GM20000 (cell line): ENCODE measurements around the gene FRMD4A.

Experiments
- DNase-seq: peaks from one replicate; pipeline ENCODE4 v3.0.0; 2012; ENCODE audit warnings: low spot score
- CTCF ChIP-seq: IDR thresholded peaks from 2 replicates; pipeline ENCODE4 v1.5.1; 2012; ENCODE audit warnings: mild to moderate bottlenecking, control low read depth; ENCODE audit errors: extremely low read depth, missing control alignments

The FRMD4A gene

GRCh38 chr10:14345262-14345661 lies 14.5 kb upstream of the FRMD4A start:
- no peak for TF ChIP-seq CTCF
- no peak for DNase-seq

GRCh38 chr10:14340051-14340744 lies 9.5 kb upstream of the FRMD4A start:
- TF ChIP-seq CTCF, result no peak
- no peak for DNase-seq

- no peak for TF ChIP-seq CTCF
- DNase-seq, result no peak
These were observed 6.0 kb upstream of the FRMD4A start for GRCh38 chr10:14336736-14337135.

DNA sequence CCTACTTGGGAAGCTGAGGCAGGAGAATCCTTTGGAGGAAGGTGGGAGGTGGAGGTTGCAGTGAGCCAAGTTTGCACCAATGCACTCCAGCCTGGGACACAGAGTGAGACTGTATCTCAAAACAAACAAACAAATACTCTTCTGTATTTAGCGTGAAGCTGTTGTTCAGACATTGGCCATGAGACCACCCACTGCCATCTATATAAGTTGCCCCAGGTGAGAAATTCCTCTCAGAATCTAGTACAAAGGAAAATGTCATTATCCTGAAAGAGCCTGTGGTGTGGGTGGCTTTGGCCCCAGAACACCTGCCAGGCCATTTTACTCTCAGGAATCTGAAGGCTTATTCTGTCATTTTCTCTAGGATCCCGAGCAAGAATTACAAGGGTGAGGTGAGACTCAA lies 4.0 kb upstream of the FRMD4A start:
- no peak for DNase-seq
- TF ChIP-seq CTCF, result no peak

- no peak for DNase-seq
These were observed 2.9 kb upstream of the FRMD4A start for GRCh38 chr10:14333606-14334005.

DNA sequence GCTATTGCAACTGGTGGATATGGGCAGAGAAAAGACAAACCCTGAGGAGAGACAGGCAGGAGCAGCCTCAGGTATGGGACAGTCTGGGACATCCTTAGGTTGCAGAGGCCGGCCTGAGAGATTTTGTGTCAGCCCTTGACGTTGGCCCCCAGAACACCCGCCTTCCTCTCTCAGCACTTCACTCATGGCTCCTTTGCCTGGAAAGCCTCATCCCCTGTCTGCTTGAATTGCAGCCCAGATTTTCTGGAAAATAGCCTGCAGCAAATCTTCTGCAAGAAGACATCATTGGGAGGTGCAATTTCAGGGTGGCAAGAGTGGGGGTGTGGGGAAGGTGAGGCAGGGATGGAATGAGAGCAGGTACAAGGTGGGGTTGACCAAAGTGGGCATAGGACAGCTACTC lies 2.2 kb upstream of the FRMD4A start:
- TF ChIP-seq CTCF, result no peak
- no peak for DNase-seq

More at GRCh38 chr10:14333606-14334005, 2.9 kb upstream of the FRMD4A start:
- no peak for TF ChIP-seq CTCF

DNA sequence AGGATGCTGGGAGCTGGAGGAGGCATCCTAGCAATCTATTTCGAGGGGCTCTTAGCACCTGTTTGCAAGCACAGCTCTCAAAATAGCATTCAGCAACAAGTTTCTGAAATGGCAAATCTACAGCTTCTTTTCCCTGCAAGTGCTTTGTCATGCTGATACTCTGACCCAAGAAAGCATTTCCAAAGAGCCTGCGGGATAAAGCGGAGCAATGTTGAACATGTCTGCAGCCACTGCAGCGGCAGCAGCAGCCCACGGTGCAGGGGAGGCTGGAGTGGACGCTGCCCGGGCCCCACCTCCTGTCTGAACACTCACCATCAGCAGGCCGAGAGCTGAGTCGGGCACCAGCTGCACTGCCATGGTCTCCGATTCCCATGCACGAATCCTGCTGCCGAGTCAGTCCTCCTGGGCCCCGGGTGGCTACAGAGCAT lies 964 bp downstream of the FRMD4A start:
- no peak for TF ChIP-seq CTCF
- no peak for DNase-seq
